Activated CD8-positive, alpha-beta memory T cell treated with anti-CD3 and anti-CD28 coated beads, Interleukin-2, amount 10 ng/mL, durations not matched to agents 7 days and 5 days (primary cell): Measurements from ENCODE around the gene DNER. TPM values are rescaled to one million over a fixed set of nuclear protein-coding genes. Genes with fewer than 3 reads are reported as not detected.

Experiments used
- ATAC-seq: fragments of 150-1000 bp; cut with Tn5 transposase; one replicate; pipeline ENCODE4 v1.10.0; 2021; ENCODE audit warnings: moderate library complexity
- CTCF ChIA-PET: fragments of 350-600 bp; sonication (Branson Sonifier 250); formaldehyde crosslinking; loops from one replicate; lab custom pipeline; 2021; ENCODE audit warnings: antibody characterized with exemption; lab: Charles Lee
- DNase-seq: peaks from one replicate; pipeline ENCODE4 v3.0.0-alpha.2; 2020
- H3K27ac Mint-ChIP-seq: one replicate; pipeline ENCODE4 v1.8.0; 2021; ENCODE audit warnings: mild to moderate bottlenecking, mixed read lengths
- H3K27me3 Mint-ChIP-seq: one replicate; pipeline ENCODE4 v1.8.0; 2021; ENCODE audit warnings: mixed read lengths
- H3K36me3 Mint-ChIP-seq: one replicate; pipeline ENCODE4 v1.8.0; 2021; ENCODE audit warnings: mild to moderate bottlenecking, mixed read lengths
- H3K4me1 Mint-ChIP-seq: one replicate; pipeline ENCODE4 v1.8.0; 2021; ENCODE audit warnings: mixed read lengths
- H3K4me3 Mint-ChIP-seq: one replicate; pipeline ENCODE4 v1.8.0; 2021; ENCODE audit warnings: mild to moderate bottlenecking, moderate library complexity, mixed read lengths
- H3K9me3 Mint-ChIP-seq: one replicate; pipeline ENCODE4 v1.8.0; 2022; ENCODE audit warnings: low read depth, mixed read lengths
- total RNA-seq, 2 experiments: library from RNA; stranded (reverse); gene quantifications; one replicate each; pipeline ENCODE4 v1.2.3, GENCODE V29; 2021

Gene DNER
- total RNA-seq, 2 experiments from 2014 or later = not detected

- CTCF ChIA-PET = no interaction called here
These were observed 101.9 kb downstream of the DNER start for GRCh38 chr2:229612384-229612971.

GRCh38 chr2:229611360-229611759 is 103.0 kb downstream of the DNER start:
- no peak overlapping the region for H3K4me3 Mint-ChIP-seq
- DNase-seq (no peak), ATAC-seq (no peak)
- no peaks in the 10 kb centered on the region for H3K9me3 Mint-ChIP-seq
- peaks cover 4% of the 10 kb centered on the region for H3K27me3 Mint-ChIP-seq
- H3K36me3 Mint-ChIP-seq = no peaks in the 10 kb centered on the region
- CTCF ChIA-PET = no interaction called here
- H3K4me1 Mint-ChIP-seq = no peaks in the 10 kb centered on the region
- H3K27ac Mint-ChIP-seq = no peak overlapping the region

More at GRCh38 chr2:229612384-229612971, 101.9 kb downstream of the DNER start:
- DNase-seq (no peak), ATAC-seq (no peak)
- Mint-ChIP-seq H3K27ac (no peak overlapping the region), H3K27me3 (peaks cover 4% of the 10 kb centered on the region), H3K4me1 (no peaks in the 10 kb centered on the region), H3K4me3 (no peak overlapping the region), H3K9me3 (no peaks in the 10 kb centered on the region), H3K36me3 (no peaks in the 10 kb centered on the region)

- Mint-ChIP-seq H3K27me3 (peaks cover 4% of the 10 kb centered on the region), H3K36me3 (no peaks in the 10 kb centered on the region), H3K4me3 (no peak overlapping the region), H3K27ac (no peak overlapping the region), H3K4me1 (no peaks in the 10 kb centered on the region), H3K9me3 (no peaks in the 10 kb centered on the region)
- ATAC-seq (no peak), DNase-seq (no peak)
- CTCF ChIA-PET = no interaction called here
These were observed 103.5 kb downstream of the DNER start for GRCh38 chr2:229610872-229611271.

- CTCF ChIA-PET = no interaction called here
- H3K9me3 Mint-ChIP-seq = no peaks in the 10 kb centered on the region
- H3K27ac Mint-ChIP-seq = no peak overlapping the region
- H3K4me1 Mint-ChIP-seq = no peaks in the 10 kb centered on the region
- no peak for DNase-seq
- no peak for ATAC-seq
- no peak overlapping the region for H3K4me3 Mint-ChIP-seq
- peaks cover 4% of the 10 kb centered on the region for H3K27me3 Mint-ChIP-seq
- no peaks in the 10 kb centered on the region for H3K36me3 Mint-ChIP-seq
These were observed 104.0 kb downstream of the DNER start for GRCh38 chr2:229610333-229610732.

- H3K4me3 Mint-ChIP-seq = no peak overlapping the region
- DNase-seq (no peak), ATAC-seq (no peak)
- no peaks in the 10 kb centered on the region for H3K4me1 Mint-ChIP-seq
- no peak overlapping the region for H3K27ac Mint-ChIP-seq
- CTCF ChIA-PET = no interaction called here
- H3K36me3 Mint-ChIP-seq = no peaks in the 10 kb centered on the region
- no peaks in the 10 kb centered on the region for H3K9me3 Mint-ChIP-seq
- H3K27me3 Mint-ChIP-seq = peaks cover 15% of the 10 kb centered on the region
These were observed 112.4 kb downstream of the DNER start for GRCh38 chr2:229601936-229602335.

GRCh38 chr2:229601396-229601795 is 113.0 kb downstream of the DNER start:
- no peak for ATAC-seq
- Mint-ChIP-seq H3K27ac (no peak overlapping the region), H3K4me3 (no peak overlapping the region), H3K9me3 (no peaks in the 10 kb centered on the region), H3K4me1 (no peaks in the 10 kb centered on the region), H3K27me3 (peaks cover 15% of the 10 kb centered on the region), H3K36me3 (no peaks in the 10 kb centered on the region)
- DNase-seq = no peak
- CTCF ChIA-PET = no interaction called here

GRCh38 chr2:229598227-229598626 is 116.1 kb downstream of the DNER start:
- ATAC-seq = no peak
- peaks cover 5% of the 10 kb centered on the region for H3K27me3 Mint-ChIP-seq
- no peak overlapping the region for H3K27ac Mint-ChIP-seq
- no peaks in the 10 kb centered on the region for H3K9me3 Mint-ChIP-seq
- no peaks in the 10 kb centered on the region for H3K36me3 Mint-ChIP-seq
- H3K4me1 Mint-ChIP-seq = no peaks in the 10 kb centered on the region
- CTCF ChIA-PET = no interaction called here
- DNase-seq = no peak
- H3K4me3 Mint-ChIP-seq = no peak overlapping the region

- no peak for ATAC-seq
These were observed 117.6 kb downstream of the DNER start for GRCh38 chr2:229596796-229597195.

GRCh38 chr2:229591611-229592010 is 122.7 kb downstream of the DNER start:
- no peak overlapping the region for H3K4me3 Mint-ChIP-seq
- CTCF ChIA-PET = no interaction called here
- DNase-seq (no peak), ATAC-seq (no peak)
- H3K27me3 Mint-ChIP-seq = peaks cover 5% of the 10 kb centered on the region
- no peaks in the 10 kb centered on the region for H3K4me1 Mint-ChIP-seq
- no peaks in the 10 kb centered on the region for H3K9me3 Mint-ChIP-seq
- H3K36me3 Mint-ChIP-seq = no peaks in the 10 kb centered on the region
- H3K27ac Mint-ChIP-seq = no peak overlapping the region

More at GRCh38 chr2:229596796-229597195, 117.6 kb downstream of the DNER start:
- CTCF ChIA-PET = no interaction called here
- H3K27ac Mint-ChIP-seq = no peak overlapping the region
- H3K9me3 Mint-ChIP-seq = no peaks in the 10 kb centered on the region
- no peaks in the 10 kb centered on the region for H3K4me1 Mint-ChIP-seq
- DNase-seq = no peak
- H3K36me3 Mint-ChIP-seq = no peaks in the 10 kb centered on the region
- H3K27me3 Mint-ChIP-seq = peaks cover 5% of the 10 kb centered on the region
- no peak overlapping the region for H3K4me3 Mint-ChIP-seq

GRCh38 chr2:229586746-229587705 is 127.3 kb downstream of the DNER start:
- H3K36me3 Mint-ChIP-seq = no peaks in the 10 kb centered on the region
- H3K9me3 Mint-ChIP-seq = no peaks in the 10 kb centered on the region
- no peak overlapping the region for H3K4me3 Mint-ChIP-seq
- ATAC-seq = peak; percentile 42
- H3K27ac Mint-ChIP-seq = no peak overlapping the region
- no peaks in the 10 kb centered on the region for H3K4me1 Mint-ChIP-seq
- CTCF ChIA-PET = interaction anchor here (1.0 kb wide), 2 partner anchors 12 to 1697 kb away, joined by 3 read pairs; no protein-coding TSS in a partner anchor
- DNase-seq = peak; percentile 46
- H3K27me3 Mint-ChIP-seq = peaks cover 5% of the 10 kb centered on the region

- Mint-ChIP-seq H3K9me3 (no peaks in the 10 kb centered on the region), H3K27me3 (peaks cover 7% of the 10 kb centered on the region), H3K27ac (no peak overlapping the region), H3K4me3 (no peak overlapping the region), H3K36me3 (no peaks in the 10 kb centered on the region), H3K4me1 (no peaks in the 10 kb centered on the region)
- CTCF ChIA-PET = interaction anchor here (1.0 kb wide), 2 partner anchors 11 to 1695 kb away, joined by 3 read pairs; no protein-coding TSS in a partner anchor
- DNase-seq (no peak), ATAC-seq (no peak)
These were observed 128.3 kb downstream of the DNER start for GRCh38 chr2:229586012-229586411.

- H3K27me3 Mint-ChIP-seq = peaks cover 4% of the 10 kb centered on the region
- no peaks in the 10 kb centered on the region for H3K4me1 Mint-ChIP-seq
- H3K36me3 Mint-ChIP-seq = no peaks in the 10 kb centered on the region
- ATAC-seq = no peak
- DNase-seq = no peak
- H3K4me3 Mint-ChIP-seq = no peak overlapping the region
- CTCF ChIA-PET = no interaction called here
- H3K9me3 Mint-ChIP-seq = no peaks in the 10 kb centered on the region
- no peak overlapping the region for H3K27ac Mint-ChIP-seq
These were observed 132.2 kb downstream of the DNER start for GRCh38 chr2:229582151-229582550.

GRCh38 chr2:229578052-229578846 is 136.1 kb downstream of the DNER start:
- ATAC-seq (no peak), DNase-seq (no peak)
- no peak overlapping the region for H3K27ac Mint-ChIP-seq
- H3K9me3 Mint-ChIP-seq = no peaks in the 10 kb centered on the region
- peaks cover 20% of the 10 kb centered on the region for H3K27me3 Mint-ChIP-seq
- CTCF ChIA-PET = no interaction called here
- no peaks in the 10 kb centered on the region for H3K36me3 Mint-ChIP-seq
- H3K4me1 Mint-ChIP-seq = no peaks in the 10 kb centered on the region
- H3K4me3 Mint-ChIP-seq = no peak overlapping the region
